Pancreas (tissue), 10 donors: ENCODE results near the gene RXFP2. TPM values are rescaled to one million over a fixed set of nuclear protein-coding genes. Genes with fewer than 3 reads are reported as not detected.

Experiments
- ATAC-seq, 4 donors: fragments of 200-7000 bp; cut with Tn5 transposase; one replicate each; pipeline versions ENCODE4 v1.8.0 to v1.9.1; 2020; ENCODE audit warnings: mild to moderate bottlenecking in 4 of 4, moderate library complexity in 4 of 4
- DNase-seq, 6 donors: peaks; one replicate each; pipeline ENCODE4 v3.0.0-alpha.2; 2020
- FAIRE-seq: peaks from 2 replicates; lab custom pipeline; 2012; peaks lifted over from hg19 to GRCh38; lab: Jason Lieb, UNC
- H3K27ac ChIP-seq, 4 donors: fragments of 200-600 bp; sonication (generic); 1 replicate in 3 of 4; 2 replicates in 1 of 4; pipeline versions ENCODE4 v1.5.0 to v1.8.0; 2020
- H3K27me3 ChIP-seq, 4 donors: fragments of 200-600 bp; one replicate each; pipeline ENCODE4 v1.8.0; 2021
- H3K36me3 ChIP-seq, 3 donors: fragments of 200-600 bp; sonication (generic) in 1 of 3; one replicate each; pipeline versions ENCODE4 v1.5.0 to v1.8.0; 2020 to 2021
- H3K4me1 ChIP-seq, 3 donors: fragments of 200-600 bp; one replicate each; pipeline ENCODE4 v1.8.0; 2021
- H3K4me3 ChIP-seq, 4 donors: fragments of 200-600 bp; sonication (generic) in 2 of 4; one replicate each; pipeline versions ENCODE4 v1.5.0 to v1.8.0; 2020 to 2021
- H3K9me3 ChIP-seq, 4 donors: fragments of 200-600 bp; one replicate each; pipeline ENCODE4 v1.8.0; 2021
- WGBS, 2 donors: extraction: QIAGEN DNeasy Blood & Tissue Kit; methylation state at CpG; one replicate each; pipeline ENCODE4 v1.1.7; 2013; 5-methylcytosine and 5-hydroxymethylcytosine counted together
- intact Hi-C, 3 donors: fragments of 100-400 bp; cut with DNase I; formaldehyde crosslinking; loops; one replicate each; pipeline versions ENCODE4 v1.11.1 to v1.14.2; 2022
- polyA plus RNA-seq, 2 donors: library from polyadenylated mRNA; stranded (reverse); fragments of 200-250 nt; gene quantifications; one replicate each; pipeline ENCODE4 v1.2.3, GENCODE V29; 2013
- total RNA-seq, 6 donors: library from RNA; stranded (reverse); fragmentation: NEBNext Ultra II Directional in 4 of 6; extraction: Animal tissue kit (Norgen Biotek cat#: 25700) in 4 of 6; gene quantifications; one replicate each; pipeline versions ENCODE4 v1.2.1 to v1.2.4, GENCODE V29; 2021 to 2023
- TF ChIP-seq, protein P1 (sequence below), 4 donors: fragments of 200-600 bp; sonication (generic) in 3 of 4; IDR thresholded peaks; one replicate each; pipeline versions ENCODE4 v1.5.0 to v1.8.0; 2021; ENCODE audit warnings: antibody characterized with exemption in 4 of 4
- donor health status: healthy with polysubstance abuse.
- donor health status: DM: no; HTN: no; CAD: no; lungs with moderate emphysema.
- donor health status: DM: no; HTN: no; CAD: no.
- donor health status: control.
- donor health status: control.
- donor health status: Bipolar disorder and iron deficiency.
- donor health status: DM: yes; HTN: yes; CAD: no.
- donor health status: DM: no; HTN: no; CAD: no.
- donor health status: DM: no; HTN: no; CAD: no.
- donor health status: DM: yes; HTN: yes; CAD: no.

The RXFP2 gene
- not detected for total RNA-seq
- under 1 TPM in 1 of 2 donors, not detected in 1; 0.02 TPM for polyA plus RNA-seq

- FAIRE-seq (no peak), ATAC-seq (no peak), DNase-seq (no peak)
- H3K4me3 ChIP-seq: no peak within 1 kb of the TSS
- no peaks in the 10 kb centered on the region for H3K4me1 ChIP-seq
- no peaks in the 10 kb centered on the region for H3K9me3 ChIP-seq
- TF ChIP-seq, protein P1, sequence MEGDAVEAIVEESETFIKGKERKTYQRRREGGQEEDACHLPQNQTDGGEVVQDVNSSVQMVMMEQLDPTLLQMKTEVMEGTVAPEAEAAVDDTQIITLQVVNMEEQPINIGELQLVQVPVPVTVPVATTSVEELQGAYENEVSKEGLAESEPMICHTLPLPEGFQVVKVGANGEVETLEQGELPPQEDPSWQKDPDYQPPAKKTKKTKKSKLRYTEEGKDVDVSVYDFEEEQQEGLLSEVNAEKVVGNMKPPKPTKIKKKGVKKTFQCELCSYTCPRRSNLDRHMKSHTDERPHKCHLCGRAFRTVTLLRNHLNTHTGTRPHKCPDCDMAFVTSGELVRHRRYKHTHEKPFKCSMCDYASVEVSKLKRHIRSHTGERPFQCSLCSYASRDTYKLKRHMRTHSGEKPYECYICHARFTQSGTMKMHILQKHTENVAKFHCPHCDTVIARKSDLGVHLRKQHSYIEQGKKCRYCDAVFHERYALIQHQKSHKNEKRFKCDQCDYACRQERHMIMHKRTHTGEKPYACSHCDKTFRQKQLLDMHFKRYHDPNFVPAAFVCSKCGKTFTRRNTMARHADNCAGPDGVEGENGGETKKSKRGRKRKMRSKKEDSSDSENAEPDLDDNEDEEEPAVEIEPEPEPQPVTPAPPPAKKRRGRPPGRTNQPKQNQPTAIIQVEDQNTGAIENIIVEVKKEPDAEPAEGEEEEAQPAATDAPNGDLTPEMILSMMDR (IDR thresholded peaks at IDR 0.05): no peak
- H3K27me3 ChIP-seq: peaks cover 0 to 22% (median 8%) of the 10 kb centered on the region in 4 donors
- 64 to 78% methylated on average over 2 of the region's 2 CpGs for WGBS, 2 donors
- no peaks in the 10 kb centered on the region for H3K36me3 ChIP-seq
- no peak within 1 kb of the TSS for H3K27ac ChIP-seq
- intact Hi-C loops: loop anchor here in 1 of 3 donors (10.0 kb wide), 1 partner anchor 304 kb away; no protein-coding TSS in a partner anchor
Observed at GRCh38 chr13:31739226-31739625, at the start of gene RXFP2. RXFP2 (plus strand) TSS chr13:31739526; CDS start chr13:31739613, 87 bp downstream.

DNA sequence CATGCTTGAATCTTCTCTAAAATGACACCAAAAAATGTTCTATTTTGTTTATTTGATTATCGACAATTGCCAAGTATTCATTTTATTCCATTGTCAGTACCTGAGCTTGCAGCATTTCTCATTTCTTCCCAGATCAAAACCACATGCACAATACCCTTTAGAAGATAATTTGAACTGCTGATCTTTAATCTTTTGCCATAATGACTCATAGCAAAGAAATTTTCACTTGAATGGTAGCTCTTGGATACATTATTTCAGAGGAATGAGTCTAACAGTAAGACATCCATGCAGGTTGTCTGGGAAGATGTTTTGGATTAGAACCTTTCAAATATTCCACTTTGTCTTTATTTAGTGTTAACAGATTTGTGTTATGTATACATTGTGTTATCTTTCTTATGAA is 42.0 kb upstream of the RXFP2 start:
- 0% methylated on average over 1 of the region's 1 CpG for WGBS, 2 donors
- intact Hi-C loops: no loop called here

DNA sequence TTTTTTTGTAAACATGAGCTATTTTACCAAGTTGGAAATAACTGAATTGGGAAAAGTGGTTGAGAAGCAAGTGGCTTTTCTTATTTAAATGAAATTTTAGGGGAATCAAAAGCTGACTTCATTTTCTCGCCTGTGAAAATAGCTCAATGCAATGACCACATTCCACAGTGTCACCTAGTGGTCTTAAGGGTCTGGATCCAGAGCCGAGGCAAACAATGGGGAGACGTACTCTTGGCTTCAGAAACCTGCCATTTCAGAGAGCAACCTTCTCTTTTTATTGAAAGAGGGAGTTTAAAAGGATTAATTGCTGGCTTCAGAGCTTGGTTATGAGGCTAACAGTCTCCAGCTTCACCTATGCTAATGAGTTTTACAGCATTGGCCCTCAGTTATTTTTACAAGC is 39.7 kb upstream of the RXFP2 start:
- FAIRE-seq: no peak
- no peak for ATAC-seq
- H3K36me3 ChIP-seq: no peaks in the 10 kb centered on the region
- TF ChIP-seq, protein P1 (IDR thresholded peaks at IDR 0.05): no peak
- 32% methylated on average over 3 of the region's 3 CpGs for WGBS, 2 donors
- no peak overlapping the region for H3K4me3 ChIP-seq
- H3K4me1 ChIP-seq: no peaks in the 10 kb centered on the region
- H3K9me3 ChIP-seq: no peaks in the 10 kb centered on the region
- intact Hi-C loops: no loop called here
- H3K27me3 ChIP-seq: peaks cover 0 to 3% (median 0%) of the 10 kb centered on the region in 4 donors
- DNase-seq: no peak
- H3K27ac ChIP-seq: no peak overlapping the region

More for the DNA sequence above, 42.0 kb upstream of the RXFP2 start:
- DNase-seq: no peak
- no peak for ATAC-seq
- FAIRE-seq: no peak
- H3K4me1 ChIP-seq: no peaks in the 10 kb centered on the region
- H3K27ac ChIP-seq: no peak overlapping the region
- TF ChIP-seq, protein P1 (IDR thresholded peaks at IDR 0.05): no peak
- H3K36me3 ChIP-seq: no peaks in the 10 kb centered on the region
- H3K4me3 ChIP-seq: no peak overlapping the region
- no peaks in the 10 kb centered on the region for H3K9me3 ChIP-seq
- H3K27me3 ChIP-seq: peaks cover 0 to 3% (median 0%) of the 10 kb centered on the region in 4 donors

DNA sequence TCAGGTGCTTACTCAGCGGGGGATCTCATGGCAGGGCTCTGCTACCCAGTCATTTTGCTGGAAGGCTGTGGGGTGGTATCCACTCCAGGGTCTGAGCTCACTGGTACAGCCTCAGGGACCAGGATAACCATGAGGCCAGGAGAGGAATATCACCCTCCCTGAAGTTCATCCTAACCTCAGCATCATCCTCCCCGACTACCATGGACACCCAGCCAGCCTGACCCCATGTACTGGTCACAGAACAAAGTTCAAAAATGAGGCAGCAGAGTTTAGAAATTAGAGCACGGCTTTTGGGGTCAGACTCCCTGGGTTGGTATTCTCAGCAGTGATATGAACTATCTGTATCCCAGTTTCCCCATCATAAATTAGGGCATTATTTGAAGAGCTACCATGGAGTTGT is 35.5 kb upstream of the RXFP2 start:
- Histone ChIP-seq H3K9me3 (no peaks in the 10 kb centered on the region), H3K36me3 (no peaks in the 10 kb centered on the region), H3K4me1 (no peaks in the 10 kb centered on the region), H3K27me3 (no peaks in the 10 kb centered on the region), H3K4me3 (no peak overlapping the region), H3K27ac (no peak overlapping the region)
- intact Hi-C loops: no loop called here
- DNase-seq (no peak), FAIRE-seq (no peak), ATAC-seq (no peak)
- TF ChIP-seq, protein P1 (IDR thresholded peaks at IDR 0.05): no peak
- WGBS, 2 donors: 81 to 92% methylated on average over 3 of the region's 3 CpGs

GRCh38 chr13:31706105-31706504 is 33.2 kb upstream of the RXFP2 start:
- Histone ChIP-seq H3K27ac (no peak overlapping the region), H3K36me3 (no peaks in the 10 kb centered on the region), H3K27me3 (no peaks in the 10 kb centered on the region), H3K9me3 (no peaks in the 10 kb centered on the region), H3K4me1 (no peaks in the 10 kb centered on the region), H3K4me3 (no peak overlapping the region)
- 33 to 36% methylated on average over 1 of the region's 1 CpG for WGBS, 2 donors
- no peak for FAIRE-seq
- no peak for DNase-seq
- TF ChIP-seq, protein P1 (IDR thresholded peaks at IDR 0.05): no peak
- intact Hi-C loops: no loop called here
- ATAC-seq: peak; percentile 49 to 88 (median 82)
